Activated CD8-positive, alpha-beta memory T cell treated with anti-CD3 and anti-CD28 coated beads for 24 hours (primary cell): ENCODE measurements around the gene CBARP.

Source experiments
- DNase-seq: peaks from one replicate; pipeline ENCODE4 v3.0.0-alpha.2; 2020

The CBARP gene

DNA sequence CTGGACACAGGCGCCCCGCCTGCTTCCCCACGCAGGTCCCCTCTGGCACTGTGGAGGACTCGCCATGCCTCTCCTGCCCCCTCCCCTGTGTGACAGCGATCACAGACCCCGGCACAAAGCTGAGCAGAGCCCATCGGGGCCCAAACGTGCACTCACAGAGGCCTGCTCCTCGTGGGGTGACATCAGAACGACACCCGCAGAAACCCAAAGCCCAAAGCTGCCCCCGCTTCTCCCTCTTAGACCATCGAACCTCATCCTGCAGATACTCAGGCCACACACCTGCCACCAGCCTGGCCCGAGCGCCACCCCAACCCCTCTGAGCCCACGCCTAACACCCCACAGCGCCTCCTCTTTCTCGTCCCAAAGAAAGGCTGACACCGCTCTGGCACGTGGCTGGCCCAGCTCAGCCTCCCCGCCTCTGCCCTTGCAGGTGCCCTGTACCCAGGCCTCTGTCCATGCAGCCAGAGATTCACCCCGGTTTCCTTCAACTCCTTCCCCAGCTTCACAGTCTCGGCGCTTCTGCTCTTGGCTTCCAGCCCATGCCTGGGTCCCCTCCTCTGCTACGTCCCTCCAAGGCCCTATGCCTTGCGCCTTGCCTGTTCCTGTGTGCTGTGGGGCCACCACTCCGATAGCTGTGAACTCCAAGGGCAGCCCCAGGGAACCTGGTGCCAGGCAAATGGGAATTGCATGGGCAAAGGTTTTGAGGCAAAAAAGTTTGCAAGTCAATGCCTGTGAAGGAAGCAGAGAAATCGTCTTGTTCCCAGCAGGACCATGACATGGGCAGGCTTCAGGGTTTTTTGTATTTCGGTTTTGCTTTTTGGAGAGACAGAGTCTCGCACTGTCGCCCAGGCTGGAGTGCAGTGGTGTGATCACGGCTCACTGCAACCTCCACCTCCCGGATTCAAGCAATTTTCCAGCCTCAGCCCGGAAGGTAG lies 831 bp upstream of the CBARP start:
- peak; percentile 80 for DNase-seq

- DNase-seq, result peak; percentile 71
Observed at GRCh38 chr19:1237027-1237659, 662 bp downstream of the CBARP start.

DNA sequence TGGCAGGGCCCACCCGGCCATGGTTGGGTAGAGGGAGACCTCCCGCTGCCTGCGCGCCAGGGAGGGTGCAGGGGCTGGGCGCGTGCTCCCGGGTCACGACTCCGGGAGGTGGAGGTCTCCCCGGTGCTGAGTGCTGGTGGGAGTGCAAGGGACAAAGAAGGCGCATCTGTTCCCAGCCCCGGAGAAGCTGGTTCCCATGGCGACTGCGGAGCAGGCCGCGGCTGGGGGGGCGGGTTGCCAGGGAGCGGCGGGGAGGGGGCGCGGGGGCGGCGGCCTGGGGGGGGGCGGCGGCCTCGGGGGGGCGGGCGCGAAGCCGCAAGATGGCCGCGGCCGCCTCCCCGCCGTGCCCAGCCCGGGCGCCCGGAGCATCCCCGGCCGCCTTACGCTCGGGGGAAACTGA lies 1.2 kb downstream of the CBARP start:
- DNase-seq, result no peak

DNA sequence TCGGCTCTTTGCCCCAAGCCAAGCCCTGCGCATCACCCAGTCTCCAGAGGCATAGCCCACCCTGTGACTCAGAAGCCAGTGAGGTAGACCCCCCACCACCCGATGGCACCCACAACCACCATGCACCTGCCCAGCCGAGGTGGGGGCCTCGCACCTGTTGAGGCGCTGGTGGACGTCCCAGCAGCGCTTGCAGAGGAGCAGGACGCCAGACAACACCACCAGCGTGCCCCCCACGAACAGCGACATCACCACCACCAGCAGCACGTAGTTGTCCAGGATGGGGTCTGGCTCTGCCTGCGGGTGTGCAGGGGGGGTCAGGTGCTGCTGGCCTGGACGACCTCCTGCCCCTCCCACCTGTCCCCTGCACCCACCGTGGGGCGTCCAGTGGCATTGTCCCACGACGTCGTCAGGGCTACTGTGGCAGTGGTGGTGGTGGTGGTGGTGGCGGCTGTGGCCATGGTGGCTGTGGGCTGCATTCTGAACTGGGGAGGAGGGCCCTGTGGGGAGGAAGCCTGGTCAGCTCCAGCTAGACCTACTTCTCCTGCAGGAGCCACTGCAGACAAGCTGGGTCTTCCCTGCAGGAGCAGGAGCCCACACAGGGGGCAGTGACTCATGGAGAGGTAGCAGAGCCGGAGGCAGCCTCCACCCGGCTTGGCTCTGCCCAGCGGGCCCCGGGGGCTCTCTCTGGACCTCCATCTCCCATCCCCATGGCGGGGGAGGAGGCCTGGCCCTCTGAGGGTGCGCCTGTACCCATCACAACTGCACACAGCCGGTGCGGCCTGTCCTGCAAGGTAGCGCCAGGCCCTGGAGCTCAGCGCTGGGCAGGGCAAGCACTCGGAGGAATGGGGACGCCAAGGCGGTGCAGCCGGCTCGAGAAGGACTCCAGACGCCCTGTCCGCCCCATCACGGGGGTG lies 1.9 kb downstream of the CBARP start:
- DNase-seq, result no peak

DNA sequence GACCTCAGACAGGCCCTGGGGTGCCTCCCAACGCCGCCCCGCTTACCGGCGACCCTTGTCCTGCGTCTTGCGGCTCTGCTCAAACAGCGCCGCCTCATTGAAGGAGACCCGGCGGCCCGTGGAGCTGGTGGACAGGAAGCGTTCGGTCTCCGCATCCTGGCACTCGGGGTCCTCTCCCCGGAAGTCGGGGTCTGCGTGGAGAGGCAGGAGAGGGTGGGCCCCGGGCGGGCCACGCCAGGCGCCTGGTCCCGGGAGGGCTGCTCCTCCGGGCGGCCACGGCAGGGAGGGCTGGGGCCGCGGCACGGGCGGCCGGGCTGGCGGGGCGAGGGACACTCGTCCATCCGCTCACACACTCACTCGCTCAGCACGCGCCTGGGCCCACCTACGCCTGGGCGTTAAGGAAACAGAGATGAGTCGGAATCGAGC lies 2.8 kb downstream of the CBARP start:
- DNase-seq, result no peak

DNA sequence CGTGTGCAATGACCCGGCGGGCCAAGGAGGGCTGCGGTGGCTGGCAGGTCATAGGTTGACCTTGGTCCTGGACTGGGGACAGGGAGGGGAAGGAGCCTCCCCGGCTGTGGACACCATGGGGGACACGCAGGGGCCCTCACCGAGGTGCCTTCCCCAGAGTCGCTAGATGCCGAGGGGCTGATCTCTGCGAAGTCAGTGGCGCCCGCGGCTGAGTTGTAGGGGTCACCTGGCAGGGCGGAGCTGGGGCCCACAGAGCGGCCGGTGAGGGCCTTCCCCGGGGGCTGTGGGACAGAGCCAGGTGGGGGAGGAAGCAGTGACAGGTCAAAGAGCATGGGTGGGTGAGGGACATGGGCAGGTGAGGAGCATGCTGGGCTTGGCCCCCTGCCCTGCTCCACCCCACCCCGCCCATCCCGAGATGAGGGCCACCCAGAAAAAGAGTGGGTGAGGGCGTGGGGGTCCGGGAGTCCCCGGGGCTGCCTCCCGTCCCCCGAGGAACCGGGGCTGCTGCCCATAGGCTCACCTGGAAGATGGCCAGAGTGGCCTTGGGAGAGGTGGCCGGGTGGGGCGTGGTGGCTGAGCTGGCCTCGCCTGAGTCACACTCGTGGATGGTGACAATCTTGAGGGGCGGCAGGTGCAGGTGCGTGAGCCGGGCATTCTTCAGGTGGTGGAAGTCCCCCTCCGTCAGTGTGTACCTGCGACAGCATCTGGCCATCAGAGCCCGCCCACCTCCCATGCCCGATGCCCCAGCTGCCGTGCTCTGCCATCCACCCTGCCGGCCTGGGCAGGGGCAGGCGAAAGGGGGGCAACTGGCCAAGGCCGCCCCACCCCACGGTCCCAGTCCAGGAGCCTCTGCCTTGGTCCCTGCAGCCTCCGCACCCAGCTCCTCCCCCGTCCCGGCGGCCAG lies 3.5 kb downstream of the CBARP start:
- DNase-seq, result no peak

DNA sequence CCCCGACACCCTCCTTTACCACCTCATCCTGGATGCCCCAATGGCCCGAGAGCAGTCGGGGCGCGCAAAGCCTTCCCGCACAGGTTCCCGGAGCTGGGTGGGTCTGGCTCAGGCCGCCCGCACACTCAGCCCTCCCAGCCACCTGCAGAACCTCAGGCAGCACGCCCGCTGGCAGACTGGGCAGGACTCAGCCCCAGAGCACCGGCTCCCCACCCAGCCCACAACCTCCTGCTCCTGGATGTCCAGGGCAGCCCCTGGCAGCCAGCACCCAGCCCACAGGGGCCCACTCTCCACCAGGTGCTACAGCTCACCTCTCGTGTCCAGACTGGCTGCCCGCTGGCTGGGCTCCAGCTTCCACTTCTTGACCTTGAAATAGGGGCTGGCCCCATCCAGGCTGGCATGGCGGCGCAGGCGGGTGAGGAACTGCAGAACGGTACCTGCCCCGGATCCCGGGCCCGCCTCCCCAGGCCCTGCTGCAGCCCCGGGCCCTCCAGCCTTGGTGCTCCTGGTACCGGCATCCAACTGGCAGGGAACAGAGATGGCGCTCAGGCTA lies 4.6 kb downstream of the CBARP start:
- DNase-seq, result no peak

GRCh38 chr19:1232652-1233072 lies 5.1 kb downstream of the CBARP start:
- DNase-seq, result no peak

GRCh38 chr19:1231729-1232637 lies 5.8 kb downstream of the CBARP start:
- no peak for DNase-seq

- no peak for DNase-seq
Observed at GRCh38 chr19:1230783-1231489, 6.9 kb downstream of the CBARP start.

GRCh38 chr19:1229924-1230782 lies 7.7 kb downstream of the CBARP start:
- DNase-seq, result no peak

- DNase-seq, result no peak
Observed at GRCh38 chr19:1229056-1229923, 8.5 kb downstream of the CBARP start.

DNA sequence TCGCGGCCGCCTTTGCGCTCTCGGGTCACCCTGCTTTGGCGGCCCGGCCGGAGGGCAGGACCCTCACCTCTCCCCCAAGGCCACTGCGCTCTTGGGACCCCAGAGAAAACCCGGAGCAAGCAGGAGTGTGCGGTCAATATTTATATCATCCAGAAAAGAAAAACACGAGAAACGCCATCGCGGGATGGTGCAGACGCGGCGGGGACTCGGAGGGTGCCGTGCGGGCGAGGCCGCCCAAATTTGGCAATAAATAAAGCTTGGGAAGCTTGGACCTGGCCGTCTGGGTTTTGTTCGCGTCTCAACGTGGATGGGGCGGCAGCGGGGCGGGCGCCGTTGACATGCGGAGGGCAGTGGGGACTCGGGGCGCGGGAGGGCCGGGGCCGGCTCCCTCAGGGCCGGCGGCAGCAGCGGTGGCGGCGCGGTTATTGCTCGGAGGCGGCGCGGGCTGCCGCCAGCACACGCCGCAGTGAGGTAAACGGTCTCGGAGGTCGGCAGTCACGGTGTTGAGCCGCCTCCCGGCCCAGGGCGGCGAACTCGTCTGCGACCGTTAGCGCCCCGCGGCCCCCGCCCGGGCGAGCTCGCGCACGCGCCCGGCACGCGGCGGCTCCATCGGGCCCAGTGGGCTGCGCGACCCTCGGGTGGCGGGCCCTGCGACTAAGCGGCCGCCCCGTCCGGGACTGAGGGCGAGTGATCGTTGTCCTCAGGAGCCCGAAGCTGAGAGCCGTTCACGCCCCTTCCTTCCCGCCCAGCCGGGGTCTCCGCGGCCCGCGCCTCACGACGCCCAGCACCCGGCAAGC lies 9.4 kb downstream of the CBARP start:
- DNase-seq, result no peak

- DNase-seq, result no peak
Observed at GRCh38 chr19:1227304-1228054, 10.3 kb downstream of the CBARP start.

DNA sequence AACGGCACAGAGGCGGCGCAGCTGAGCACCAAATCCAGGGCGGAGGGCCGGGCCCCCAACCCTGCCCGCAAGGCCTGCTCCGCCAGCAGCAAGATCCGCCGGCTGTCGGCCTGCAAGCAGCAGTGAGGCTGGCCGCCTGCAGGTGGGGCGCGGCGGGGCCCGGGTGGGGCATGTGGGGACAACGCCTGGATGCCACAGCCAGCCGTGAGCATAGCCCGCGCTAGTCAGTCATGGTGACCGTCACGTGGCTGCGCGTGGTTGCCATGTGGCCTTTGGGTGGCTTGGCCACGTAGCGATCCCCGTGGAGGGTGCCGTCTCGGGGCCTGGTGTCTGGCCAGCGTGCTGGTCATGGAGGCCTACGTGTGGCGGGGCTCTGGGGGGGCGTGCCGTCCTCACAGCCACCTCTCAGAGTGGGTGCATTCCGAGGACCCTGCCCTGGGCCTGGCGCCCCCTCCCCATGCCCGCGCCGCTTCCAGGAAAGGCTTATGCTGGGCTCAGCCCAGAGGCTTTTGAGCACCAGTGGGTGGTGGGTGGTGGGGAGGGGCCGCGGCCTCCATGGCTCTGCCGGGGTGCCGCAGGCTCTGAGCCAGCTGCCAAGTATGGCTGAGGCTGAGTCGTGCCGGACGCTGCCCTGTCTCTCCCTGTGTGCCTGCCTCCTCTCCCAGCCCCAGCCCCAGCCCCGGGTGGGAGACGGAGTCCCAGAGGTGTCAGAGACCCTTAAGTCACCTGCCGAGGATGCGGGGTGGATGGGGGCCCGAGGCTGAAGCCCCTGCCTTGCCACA lies 11.1 kb downstream of the CBARP start:
- DNase-seq, result no peak

DNA sequence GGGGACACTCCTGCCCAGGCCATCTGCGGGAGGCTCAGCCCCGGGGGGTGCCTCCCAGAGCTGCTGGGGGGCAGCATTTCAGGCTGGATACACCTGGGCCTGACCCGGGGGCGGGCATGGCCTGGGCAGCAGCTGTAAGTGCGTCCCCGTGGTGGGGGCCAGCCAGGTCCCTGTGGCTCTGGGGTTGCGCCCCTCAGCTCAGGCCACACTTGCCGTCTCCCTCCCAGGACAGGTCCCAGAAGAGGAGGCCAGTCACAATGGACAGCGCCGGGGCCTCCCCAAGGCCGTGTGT lies 11.6 kb downstream of the CBARP start:
- no peak for DNase-seq
